Choroid plexus epithelial cell (primary cell): ENCODE results near the gene CA6.
A peak's percentile ranks its signal among the peaks of the same experiment; 100 is the strongest.

ENCODE experiments used
- DNase-seq: peaks from one replicate; pipeline ENCODE4 v3.0.0-alpha.2; 2010; ENCODE audit warnings: low read depth
- H3K4me3 ChIP-seq: 2 replicates; pipeline ENCODE4 v1.5.1; 2011; ENCODE audit warnings: low read depth, mild to moderate bottlenecking, control low read depth, low read length, moderate library complexity
- CTCF ChIP-seq: conservative IDR thresholded peaks from 2 replicates; pipeline ENCODE4 v1.5.1; 2011; ENCODE audit warnings: low read depth, mild to moderate bottlenecking, control low read depth, inconsistent platforms, low read length, moderate library complexity

CA6 gene

GRCh38 chr1:9008236-9008635 is 62.6 kb downstream of the CA6 start:
- H3K4me3 ChIP-seq, result no peak overlapping the region
- no peak for TF ChIP-seq CTCF
- DNase-seq, result no peak

GRCh38 chr1:9009438-9010370 is 64.0 kb downstream of the CA6 start:
- H3K4me3 ChIP-seq, result no peak overlapping the region
- peak; percentile 57 for DNase-seq
- peak; percentile 85 for TF ChIP-seq CTCF

DNA sequence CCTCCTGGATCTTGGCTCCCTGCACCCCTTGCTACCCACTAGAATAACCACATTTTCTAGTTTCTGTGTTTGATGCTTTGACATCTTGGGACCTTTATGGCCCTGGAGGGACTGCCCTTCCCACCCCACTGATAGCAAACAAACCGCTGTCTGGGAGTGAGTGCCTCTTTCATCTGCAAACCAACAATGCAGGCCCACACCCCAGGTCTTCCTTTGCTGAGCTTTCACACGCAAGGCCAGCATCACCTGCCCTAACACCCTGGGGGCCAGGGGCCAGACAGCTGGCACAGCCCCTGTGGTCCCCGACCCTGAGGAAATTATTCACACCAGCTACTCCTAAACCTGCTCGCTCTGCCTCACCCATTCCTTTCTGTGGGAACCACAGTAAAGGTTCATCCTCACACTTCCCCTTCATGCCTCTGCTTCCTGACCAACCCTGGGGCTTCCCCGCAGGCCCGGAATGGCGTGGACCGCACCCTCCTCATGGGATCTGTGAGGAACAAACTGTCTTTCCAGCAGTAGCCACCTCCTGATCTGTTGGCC is 65.2 kb downstream of the CA6 start:
- no peak overlapping the region for H3K4me3 ChIP-seq
- no peak for TF ChIP-seq CTCF
- DNase-seq, result no peak

DNA sequence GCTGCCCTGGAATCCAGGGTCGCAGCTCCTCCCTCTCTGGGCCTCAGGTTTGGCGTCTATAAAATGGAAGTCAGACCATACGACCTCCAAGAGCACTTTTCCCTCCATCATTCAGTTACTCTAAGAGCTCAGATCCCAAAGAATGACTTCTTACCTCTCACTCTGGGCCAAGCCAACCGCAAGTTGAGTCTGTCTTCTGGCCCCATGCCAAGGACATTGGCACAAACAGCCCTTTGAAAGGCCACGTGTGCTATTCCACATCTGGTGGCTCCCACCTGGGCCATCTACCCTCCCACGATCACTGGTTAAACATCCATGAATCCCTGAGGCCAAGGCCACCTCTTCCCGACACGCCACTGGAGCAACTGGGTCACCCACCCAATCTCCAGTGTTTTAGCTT is 68.2 kb downstream of the CA6 start:
- no peak for DNase-seq
- no peak for TF ChIP-seq CTCF
- H3K4me3 ChIP-seq, result no peak overlapping the region

DNA sequence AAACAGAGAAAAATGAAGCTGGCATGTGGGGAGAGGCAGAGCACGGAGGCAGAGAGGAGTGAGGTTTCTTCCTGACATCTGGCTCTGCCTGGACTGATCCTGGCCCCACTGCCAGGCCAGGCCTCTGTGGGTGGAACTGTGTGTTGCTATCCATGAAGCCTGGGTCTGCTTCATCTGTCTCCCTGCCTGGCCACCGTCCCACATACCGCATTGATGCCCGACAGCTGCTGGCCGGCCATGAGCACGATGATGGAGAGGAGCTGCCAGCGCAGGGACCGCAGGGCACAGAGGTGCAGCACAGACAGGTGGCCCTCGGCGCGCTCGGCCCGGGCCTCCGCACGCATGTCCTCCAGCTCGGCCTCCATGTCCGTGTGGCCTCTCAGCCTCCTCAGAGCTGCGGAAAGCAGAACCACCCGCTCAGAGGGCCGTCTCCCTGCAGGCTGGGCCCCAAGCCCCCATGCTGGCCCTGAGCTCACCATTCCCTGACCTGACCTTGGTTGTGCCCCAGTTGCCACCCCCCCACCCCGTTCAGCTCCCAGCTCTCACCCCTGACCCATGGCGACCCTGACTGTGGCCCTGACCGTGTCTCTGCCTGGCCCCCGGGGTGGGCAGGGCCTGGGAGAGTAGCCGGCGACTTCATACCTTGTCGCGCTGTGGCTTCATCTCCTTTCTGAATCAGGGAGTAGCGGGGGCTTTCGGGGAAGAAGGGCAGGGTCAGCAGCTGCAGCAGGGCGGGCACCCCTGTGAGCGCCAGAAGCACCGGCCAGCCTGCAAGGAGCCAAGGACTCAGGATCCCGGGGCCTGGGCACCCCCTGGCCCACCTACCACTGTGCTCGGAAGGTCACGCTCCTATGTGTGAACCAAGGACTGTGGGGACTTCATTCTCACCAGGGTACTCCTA is 69.1 kb downstream of the CA6 start:
- H3K4me3 ChIP-seq, result no peak overlapping the region
- no peak for DNase-seq
- TF ChIP-seq CTCF, result no peak

GRCh38 chr1:9016455-9016854 is 70.8 kb downstream of the CA6 start:
- no peak overlapping the region for H3K4me3 ChIP-seq
- DNase-seq, result no peak
- no peak for TF ChIP-seq CTCF
